ENCODE data around the gene SPIRE2. TPM values are rescaled to one million over a fixed set of nuclear protein-coding genes. Genes with fewer than 3 reads are reported as not detected.

The SPIRE2 gene
- total and polyA plus RNA-seq, 2 of the 13 experiments (the other 11 are each of a cell fraction or from before 2014, with no cell fraction given): 13.3 to 37.5 TPM

DNA sequence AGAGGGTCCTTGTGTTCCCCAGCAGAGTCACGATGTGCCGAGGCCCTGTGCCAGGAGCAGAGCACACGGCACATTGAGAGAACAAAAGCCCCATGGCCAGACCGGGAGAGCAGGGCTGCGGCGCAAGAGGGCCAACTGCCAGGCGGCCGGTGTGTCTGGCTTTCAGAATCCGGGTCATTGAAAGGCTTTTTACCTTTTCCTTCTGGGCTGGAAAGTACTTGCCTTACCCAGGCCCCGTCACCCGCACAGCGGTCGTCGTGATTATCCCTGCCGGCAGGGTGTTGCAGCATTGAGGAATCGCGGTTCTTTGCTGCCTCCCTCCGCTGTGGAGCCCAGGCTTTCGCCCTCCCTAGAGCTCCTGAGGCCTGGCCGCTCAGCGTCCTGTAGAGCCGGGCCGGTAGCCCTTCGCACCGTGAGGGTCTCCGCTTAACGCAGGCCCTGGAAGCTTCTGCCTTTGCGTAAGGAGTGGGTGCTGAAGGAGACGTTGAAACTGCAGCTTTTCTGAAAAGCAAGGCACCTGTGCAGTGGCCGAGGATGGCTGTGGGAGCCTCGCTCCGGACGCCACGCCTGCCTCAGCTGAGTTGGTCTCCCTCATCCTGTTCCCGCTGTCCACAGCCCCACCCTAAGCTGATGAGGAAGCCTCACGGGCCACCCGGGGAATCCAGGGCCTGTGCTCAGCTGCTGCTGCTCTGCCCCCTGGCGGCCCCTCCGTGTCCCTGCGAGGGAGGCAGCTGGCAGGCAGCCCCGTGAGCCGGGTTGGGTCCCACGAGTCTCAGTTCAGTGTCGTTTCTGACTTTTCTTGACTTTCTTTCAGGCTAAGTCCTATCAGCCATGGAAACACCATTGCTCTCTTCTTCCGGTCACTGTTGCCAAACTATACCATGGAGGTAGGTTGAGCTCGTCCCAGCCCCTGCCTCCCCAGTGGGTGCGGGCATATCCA is 81.8 kb downstream of the SPIRE2 start (continued):
- TF ChIP-seq GATA4 (IDR thresholded peaks at IDR 0.05; ENCODE audit: borderline replicate concordance, low read depth): no peak
- no peak for TF ChIP-seq ZEB1 (IDR thresholded peaks at IDR 0.05; ENCODE audit: insufficient replicate concordance, low read depth)
- TF ChIP-seq, protein P1, sequence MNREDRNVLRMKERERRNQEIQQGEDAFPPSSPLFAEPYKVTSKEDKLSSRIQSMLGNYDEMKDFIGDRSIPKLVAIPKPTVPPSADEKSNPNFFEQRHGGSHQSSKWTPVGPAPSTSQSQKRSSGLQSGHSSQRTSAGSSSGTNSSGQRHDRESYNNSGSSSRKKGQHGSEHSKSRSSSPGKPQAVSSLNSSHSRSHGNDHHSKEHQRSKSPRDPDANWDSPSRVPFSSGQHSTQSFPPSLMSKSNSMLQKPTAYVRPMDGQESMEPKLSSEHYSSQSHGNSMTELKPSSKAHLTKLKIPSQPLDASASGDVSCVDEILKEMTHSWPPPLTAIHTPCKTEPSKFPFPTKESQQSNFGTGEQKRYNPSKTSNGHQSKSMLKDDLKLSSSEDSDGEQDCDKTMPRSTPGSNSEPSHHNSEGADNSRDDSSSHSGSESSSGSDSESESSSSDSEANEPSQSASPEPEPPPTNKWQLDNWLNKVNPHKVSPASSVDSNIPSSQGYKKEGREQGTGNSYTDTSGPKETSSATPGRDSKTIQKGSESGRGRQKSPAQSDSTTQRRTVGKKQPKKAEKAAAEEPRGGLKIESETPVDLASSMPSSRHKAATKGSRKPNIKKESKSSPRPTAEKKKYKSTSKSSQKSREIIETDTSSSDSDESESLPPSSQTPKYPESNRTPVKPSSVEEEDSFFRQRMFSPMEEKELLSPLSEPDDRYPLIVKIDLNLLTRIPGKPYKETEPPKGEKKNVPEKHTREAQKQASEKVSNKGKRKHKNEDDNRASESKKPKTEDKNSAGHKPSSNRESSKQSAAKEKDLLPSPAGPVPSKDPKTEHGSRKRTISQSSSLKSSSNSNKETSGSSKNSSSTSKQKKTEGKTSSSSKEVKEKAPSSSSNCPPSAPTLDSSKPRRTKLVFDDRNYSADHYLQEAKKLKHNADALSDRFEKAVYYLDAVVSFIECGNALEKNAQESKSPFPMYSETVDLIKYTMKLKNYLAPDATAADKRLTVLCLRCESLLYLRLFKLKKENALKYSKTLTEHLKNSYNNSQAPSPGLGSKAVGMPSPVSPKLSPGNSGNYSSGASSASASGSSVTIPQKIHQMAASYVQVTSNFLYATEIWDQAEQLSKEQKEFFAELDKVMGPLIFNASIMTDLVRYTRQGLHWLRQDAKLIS (CRISPR knock-in tag; IDR thresholded peaks at IDR 0.05): no peak
- TF ChIP-seq, protein P2, sequence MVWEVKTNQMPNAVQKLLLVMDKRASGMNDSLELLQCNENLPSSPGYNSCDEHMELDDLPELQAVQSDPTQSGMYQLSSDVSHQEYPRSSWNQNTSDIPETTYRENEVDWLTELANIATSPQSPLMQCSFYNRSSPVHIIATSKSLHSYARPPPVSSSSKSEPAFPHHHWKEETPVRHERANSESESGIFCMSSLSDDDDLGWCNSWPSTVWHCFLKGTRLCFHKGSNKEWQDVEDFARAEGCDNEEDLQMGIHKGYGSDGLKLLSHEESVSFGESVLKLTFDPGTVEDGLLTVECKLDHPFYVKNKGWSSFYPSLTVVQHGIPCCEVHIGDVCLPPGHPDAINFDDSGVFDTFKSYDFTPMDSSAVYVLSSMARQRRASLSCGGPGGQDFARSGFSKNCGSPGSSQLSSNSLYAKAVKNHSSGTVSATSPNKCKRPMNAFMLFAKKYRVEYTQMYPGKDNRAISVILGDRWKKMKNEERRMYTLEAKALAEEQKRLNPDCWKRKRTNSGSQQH (CRISPR knock-in tag; IDR thresholded peaks at IDR 0.05; ENCODE audit: low read depth): no peak
- no peak for TF ChIP-seq ZNF451 (CRISPR knock-in tag; IDR thresholded peaks at IDR 0.05)
- no peak for TF ChIP-seq ZKSCAN5 (CRISPR knock-in tag; IDR thresholded peaks at IDR 0.05)
- peak; percentile 38; the same call in 1 of the 2 replicates for TF ChIP-seq HNRNPL (IDR thresholded peaks at IDR 0.05; ENCODE audit: low read depth, low read length)
- no peak for TF ChIP-seq SRSF4 (IDR thresholded peaks at IDR 0.05; ENCODE audit: low read depth, low read length, poor library complexity, severe bottlenecking)
- no peak for TF ChIP-seq RBAK (CRISPR knock-in tag; IDR thresholded peaks at IDR 0.05)
- TF ChIP-seq MYC (CRISPR knock-in tag; IDR thresholded peaks at IDR 0.05; ENCODE audit: borderline replicate concordance): peak; percentile 56
- TF ChIP-seq, protein P3, sequence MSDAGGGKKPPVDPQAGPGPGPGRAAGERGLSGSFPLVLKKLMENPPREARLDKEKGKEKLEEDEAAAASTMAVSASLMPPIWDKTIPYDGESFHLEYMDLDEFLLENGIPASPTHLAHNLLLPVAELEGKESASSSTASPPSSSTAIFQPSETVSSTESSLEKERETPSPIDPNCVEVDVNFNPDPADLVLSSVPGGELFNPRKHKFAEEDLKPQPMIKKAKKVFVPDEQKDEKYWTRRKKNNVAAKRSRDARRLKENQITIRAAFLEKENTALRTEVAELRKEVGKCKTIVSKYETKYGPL (CRISPR knock-in tag; IDR thresholded peaks at IDR 0.05): no peak
- TF ChIP-seq, protein P4, sequence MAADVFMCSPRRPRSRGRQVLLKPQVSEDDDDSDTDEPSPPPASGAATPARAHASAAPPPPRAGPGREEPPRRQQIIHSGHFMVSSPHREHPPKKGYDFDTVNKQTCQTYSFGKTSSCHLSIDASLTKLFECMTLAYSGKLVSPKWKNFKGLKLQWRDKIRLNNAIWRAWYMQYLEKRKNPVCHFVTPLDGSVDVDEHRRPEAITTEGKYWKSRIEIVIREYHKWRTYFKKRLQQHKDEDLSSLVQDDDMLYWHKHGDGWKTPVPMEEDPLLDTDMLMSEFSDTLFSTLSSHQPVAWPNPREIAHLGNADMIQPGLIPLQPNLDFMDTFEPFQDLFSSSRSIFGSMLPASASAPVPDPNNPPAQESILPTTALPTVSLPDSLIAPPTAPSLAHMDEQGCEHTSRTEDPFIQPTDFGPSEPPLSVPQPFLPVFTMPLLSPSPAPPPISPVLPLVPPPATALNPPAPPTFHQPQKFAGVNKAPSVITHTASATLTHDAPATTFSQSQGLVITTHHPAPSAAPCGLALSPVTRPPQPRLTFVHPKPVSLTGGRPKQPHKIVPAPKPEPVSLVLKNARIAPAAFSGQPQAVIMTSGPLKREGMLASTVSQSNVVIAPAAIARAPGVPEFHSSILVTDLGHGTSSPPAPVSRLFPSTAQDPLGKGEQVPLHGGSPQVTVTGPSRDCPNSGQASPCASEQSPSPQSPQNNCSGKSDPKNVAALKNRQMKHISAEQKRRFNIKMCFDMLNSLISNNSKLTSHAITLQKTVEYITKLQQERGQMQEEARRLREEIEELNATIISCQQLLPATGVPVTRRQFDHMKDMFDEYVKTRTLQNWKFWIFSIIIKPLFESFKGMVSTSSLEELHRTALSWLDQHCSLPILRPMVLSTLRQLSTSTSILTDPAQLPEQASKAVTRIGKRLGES (CRISPR knock-in tag; IDR thresholded peaks at IDR 0.05; ENCODE audit: borderline replicate concordance): no peak
- TF ChIP-seq MBNL3 (CRISPR knock-in tag; conservative IDR thresholded peaks at IDR 0.05): no peak
- TF ChIP-seq TBP (CRISPR knock-in tag; IDR thresholded peaks at IDR 0.05): no peak
- TF ChIP-seq HOXA7 (CRISPR knock-in tag; IDR thresholded peaks at IDR 0.05): no peak
- TF ChIP-seq, protein P5, sequence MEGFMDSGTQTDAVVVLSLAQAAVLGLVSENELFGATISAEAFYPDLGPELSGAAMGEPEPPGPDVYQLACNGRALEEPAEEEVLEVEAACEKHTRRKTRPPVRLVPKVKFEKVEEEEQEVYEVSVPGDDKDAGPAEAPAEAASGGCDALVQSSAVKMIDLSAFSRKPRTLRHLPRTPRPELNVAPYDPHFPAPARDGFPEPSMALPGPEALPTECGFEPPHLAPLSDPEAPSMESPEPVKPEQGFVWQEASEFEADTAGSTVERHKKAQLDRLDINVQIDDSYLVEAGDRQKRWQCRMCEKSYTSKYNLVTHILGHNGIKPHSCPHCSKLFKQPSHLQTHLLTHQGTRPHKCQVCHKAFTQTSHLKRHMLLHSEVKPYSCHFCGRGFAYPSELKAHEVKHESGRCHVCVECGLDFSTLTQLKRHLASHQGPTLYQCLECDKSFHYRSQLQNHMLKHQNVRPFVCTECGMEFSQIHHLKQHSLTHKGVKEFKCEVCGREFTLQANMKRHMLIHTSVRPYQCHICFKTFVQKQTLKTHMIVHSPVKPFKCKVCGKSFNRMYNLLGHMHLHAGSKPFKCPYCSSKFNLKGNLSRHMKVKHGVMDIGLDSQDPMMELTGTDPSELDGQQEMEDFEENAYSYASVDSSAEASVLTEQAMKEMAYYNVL (CRISPR knock-in tag; IDR thresholded peaks at IDR 0.05; ENCODE audit: borderline replicate concordance): no peak
- TF ChIP-seq MLLT10 (CRISPR knock-in tag; IDR thresholded peaks at IDR 0.05): no peak

All from HepG2 (cell line).